Endothelial cell of coronary artery (primary cell): ENCODE data around the gene RNF111. TPM values are rescaled to one million over a fixed set of nuclear protein-coding genes. Genes with fewer than 3 reads are reported as not detected.

Source experiments
- total RNA-seq: library from RNA; depleted of rRNA; stranded (reverse); fragments of >200 nt; gene quantifications from 2 replicates; pipeline ENCODE4 v1.2.3, GENCODE V29; 2014

RNF111 gene
- total RNA-seq, result 14.6 and 25.9 TPM in 2 replicates

GRCh38 chr15:58987491-58988005 lies at the start of gene RNF111:
RNF111 (plus strand) TSS chr15:58987663; CDS start chr15:59030823, 43,160 bp downstream.

DNA sequence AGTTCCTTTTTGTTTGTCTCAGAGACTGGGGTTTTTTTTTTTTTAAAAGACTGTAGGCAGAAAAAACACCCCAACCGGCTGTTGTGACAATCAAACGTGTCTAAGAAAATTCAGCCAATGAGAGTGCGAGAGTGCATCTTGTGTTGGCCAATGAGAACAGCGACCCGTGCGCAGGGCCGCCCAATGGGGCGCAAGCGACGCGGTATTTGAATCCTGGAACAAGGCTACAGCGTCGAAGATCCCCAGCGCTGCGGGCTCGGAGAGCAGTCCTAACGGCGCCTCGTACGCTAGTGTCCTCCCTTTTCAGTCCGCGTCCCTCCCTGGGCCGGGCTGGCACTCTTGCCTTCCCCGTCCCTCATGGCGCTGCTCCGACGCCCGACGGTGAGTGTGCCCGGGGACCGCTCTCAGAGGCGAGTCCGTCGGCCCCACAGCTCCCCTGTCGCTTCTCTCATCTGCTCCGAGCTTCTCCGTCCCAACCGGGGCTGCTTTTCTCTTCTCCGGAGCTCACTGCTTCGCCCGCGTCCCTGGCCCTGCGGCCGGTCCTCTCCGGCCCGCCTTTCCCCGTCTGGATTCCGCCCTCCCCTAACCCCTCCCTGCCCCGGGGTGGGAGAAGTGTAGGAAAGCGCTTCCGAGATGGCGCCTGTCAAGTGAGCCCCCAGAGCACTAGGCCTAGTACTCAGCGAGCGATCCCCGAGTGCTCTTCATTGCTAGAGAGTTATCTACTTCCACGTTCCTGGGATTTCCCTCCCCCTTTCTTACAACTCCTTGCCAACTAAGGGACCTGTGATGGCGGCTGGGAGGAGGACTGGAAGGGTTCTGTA lies 117.7 kb downstream of the RNF111 start, which contains the start of gene CCNB2:
CCNB2 (plus strand) TSS at position 235 of the 821 bp plus-strand sequence; CDS start at position 358, 123 bp downstream.

Other genes with a start within 250 kb of the RNF111 start
- gene ADAM10, start 238.0 kb upstream of the RNF111 start, total RNA-seq, result 197 and 256 TPM in 2 replicates
- 8.9 and 15.2 TPM in 2 replicates for gene MINDY2, start 216.4 kb upstream of the RNF111 start, total RNA-seq
- 67.1 and 77.3 TPM in 2 replicates for gene SLTM, start 54.0 kb upstream of the RNF111 start, total RNA-seq
- 15.2 and 33.4 TPM in 2 replicates for gene CCNB2, start 117.5 kb downstream of the RNF111 start, total RNA-seq
- gene LDHAL6B, start 219.2 kb downstream of the RNF111 start, total RNA-seq, result not detected in 2 replicates